SK-N-SH (cell line): ENCODE results near the gene CYP46A1.

Source experiments
- EZH2phosphoT487 ChIP-seq: fragments of 200-600 bp; sonication (generic); IDR thresholded peaks from 2 replicates; pipeline ENCODE4 v1.6.1; 2017; ENCODE audit warnings: low read depth, mixed run types, mild to moderate bottlenecking, antibody characterized with exemption, moderate library complexity, borderline replicate concordance
- POLR2AphosphoS5 ChIP-seq: IDR thresholded peaks from 2 replicates; pipeline ENCODE4 v1.6.1; 2012; ENCODE audit warnings: low read depth, low read length
- RFX5 ChIP-seq: IDR thresholded peaks from 2 replicates; pipeline ENCODE4 v1.6.1; 2012; ENCODE audit warnings: mild to moderate bottlenecking, improper control_type of control experiment, low read length
- TF ChIP-seq, protein P1 (sequence below): fragments of 200-600 bp; sonication (generic); IDR thresholded peaks from 2 replicates; pipeline ENCODE4 v1.6.1; 2017; ENCODE audit warnings: antibody characterized with exemption, mild to moderate bottlenecking, moderate library complexity
- TF ChIP-seq, protein P2 (sequence below): IDR thresholded peaks from 2 replicates; pipeline ENCODE4 v1.6.1; 2012; ENCODE audit warnings: mild to moderate bottlenecking, low read depth, low read length, moderate library complexity

DNA sequence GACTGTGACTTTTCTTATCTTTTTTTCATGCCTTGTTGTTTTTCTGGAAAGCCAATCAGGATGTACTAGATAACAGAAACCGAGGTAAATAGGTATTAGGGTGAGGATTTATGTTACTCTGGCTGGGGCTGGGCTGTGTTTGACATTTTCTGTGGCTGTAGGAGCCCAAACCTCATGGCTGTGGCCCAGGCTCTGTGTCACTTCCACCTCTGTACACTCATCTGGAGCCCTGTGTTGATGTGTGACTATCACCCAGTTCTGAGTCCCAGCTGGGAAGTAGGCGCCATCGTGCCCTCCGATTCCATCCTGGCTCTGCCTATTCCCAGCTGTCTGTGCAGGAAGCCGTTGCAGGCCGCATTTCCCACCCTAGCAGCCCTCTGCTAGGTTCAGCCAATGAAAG is 40.8 kb upstream of the CYP46A1 start:
- TF ChIP-seq, protein P1, sequence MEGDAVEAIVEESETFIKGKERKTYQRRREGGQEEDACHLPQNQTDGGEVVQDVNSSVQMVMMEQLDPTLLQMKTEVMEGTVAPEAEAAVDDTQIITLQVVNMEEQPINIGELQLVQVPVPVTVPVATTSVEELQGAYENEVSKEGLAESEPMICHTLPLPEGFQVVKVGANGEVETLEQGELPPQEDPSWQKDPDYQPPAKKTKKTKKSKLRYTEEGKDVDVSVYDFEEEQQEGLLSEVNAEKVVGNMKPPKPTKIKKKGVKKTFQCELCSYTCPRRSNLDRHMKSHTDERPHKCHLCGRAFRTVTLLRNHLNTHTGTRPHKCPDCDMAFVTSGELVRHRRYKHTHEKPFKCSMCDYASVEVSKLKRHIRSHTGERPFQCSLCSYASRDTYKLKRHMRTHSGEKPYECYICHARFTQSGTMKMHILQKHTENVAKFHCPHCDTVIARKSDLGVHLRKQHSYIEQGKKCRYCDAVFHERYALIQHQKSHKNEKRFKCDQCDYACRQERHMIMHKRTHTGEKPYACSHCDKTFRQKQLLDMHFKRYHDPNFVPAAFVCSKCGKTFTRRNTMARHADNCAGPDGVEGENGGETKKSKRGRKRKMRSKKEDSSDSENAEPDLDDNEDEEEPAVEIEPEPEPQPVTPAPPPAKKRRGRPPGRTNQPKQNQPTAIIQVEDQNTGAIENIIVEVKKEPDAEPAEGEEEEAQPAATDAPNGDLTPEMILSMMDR: no peak
- TF ChIP-seq POLR2AphosphoS5 (no peak), EZH2phosphoT487 (no peak), RFX5 (no peak)
- TF ChIP-seq, protein P2, sequence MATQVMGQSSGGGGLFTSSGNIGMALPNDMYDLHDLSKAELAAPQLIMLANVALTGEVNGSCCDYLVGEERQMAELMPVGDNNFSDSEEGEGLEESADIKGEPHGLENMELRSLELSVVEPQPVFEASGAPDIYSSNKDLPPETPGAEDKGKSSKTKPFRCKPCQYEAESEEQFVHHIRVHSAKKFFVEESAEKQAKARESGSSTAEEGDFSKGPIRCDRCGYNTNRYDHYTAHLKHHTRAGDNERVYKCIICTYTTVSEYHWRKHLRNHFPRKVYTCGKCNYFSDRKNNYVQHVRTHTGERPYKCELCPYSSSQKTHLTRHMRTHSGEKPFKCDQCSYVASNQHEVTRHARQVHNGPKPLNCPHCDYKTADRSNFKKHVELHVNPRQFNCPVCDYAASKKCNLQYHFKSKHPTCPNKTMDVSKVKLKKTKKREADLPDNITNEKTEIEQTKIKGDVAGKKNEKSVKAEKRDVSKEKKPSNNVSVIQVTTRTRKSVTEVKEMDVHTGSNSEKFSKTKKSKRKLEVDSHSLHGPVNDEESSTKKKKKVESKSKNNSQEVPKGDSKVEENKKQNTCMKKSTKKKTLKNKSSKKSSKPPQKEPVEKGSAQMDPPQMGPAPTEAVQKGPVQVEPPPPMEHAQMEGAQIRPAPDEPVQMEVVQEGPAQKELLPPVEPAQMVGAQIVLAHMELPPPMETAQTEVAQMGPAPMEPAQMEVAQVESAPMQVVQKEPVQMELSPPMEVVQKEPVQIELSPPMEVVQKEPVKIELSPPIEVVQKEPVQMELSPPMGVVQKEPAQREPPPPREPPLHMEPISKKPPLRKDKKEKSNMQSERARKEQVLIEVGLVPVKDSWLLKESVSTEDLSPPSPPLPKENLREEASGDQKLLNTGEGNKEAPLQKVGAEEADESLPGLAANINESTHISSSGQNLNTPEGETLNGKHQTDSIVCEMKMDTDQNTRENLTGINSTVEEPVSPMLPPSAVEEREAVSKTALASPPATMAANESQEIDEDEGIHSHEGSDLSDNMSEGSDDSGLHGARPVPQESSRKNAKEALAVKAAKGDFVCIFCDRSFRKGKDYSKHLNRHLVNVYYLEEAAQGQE: no peak
